Activated T-helper 1 cell treated with anti-CD3 and anti-CD28 coated beads, Interleukin-12 subunit alpha, Interleukin-12 subunit beta, Interleukin-2, Interleukin-4 antibody, amounts not matched to agents 30 ng/mL and 10 ng/mL and 1 ng/mL, durations not matched to agents 14 hours and 24 hours and 36 hours (primary cell): ENCODE results near the gene MALSU1. TPM values are rescaled to one million over a fixed set of nuclear protein-coding genes. Genes with fewer than 3 reads are reported as not detected.
A peak's percentile ranks its signal among the peaks of the same experiment; 100 is the strongest.
"Not testable (repeated sequence)": the region's sequence is repeated elsewhere in the genome, so short reads cannot be mapped to it uniquely, and the experiment has no call there.

Experiments
- DNase-seq: peaks from one replicate; pipeline ENCODE4 v3.0.0; 2021; ENCODE audit warnings: low spot score
- H3K27ac Mint-ChIP-seq: one replicate; pipeline ENCODE4 v1.8.0; 2021; ENCODE audit warnings: mild to moderate bottlenecking, mixed read lengths
- H3K27me3 Mint-ChIP-seq: one replicate; pipeline ENCODE4 v1.8.0; 2022; ENCODE audit warnings: mild to moderate bottlenecking, moderate library complexity, mixed read lengths; ENCODE audit not compliant: insufficient read depth
- H3K36me3 Mint-ChIP-seq: one replicate; pipeline ENCODE4 v1.8.0; 2021; ENCODE audit warnings: low read depth, mixed read lengths
- H3K4me1 Mint-ChIP-seq: one replicate; pipeline ENCODE4 v1.8.0; 2021; ENCODE audit warnings: low read depth, mixed read lengths
- H3K4me3 Mint-ChIP-seq: one replicate; pipeline ENCODE4 v1.8.0; 2021; ENCODE audit warnings: mild to moderate bottlenecking, moderate library complexity, mixed read lengths
- H3K9me3 Mint-ChIP-seq: one replicate; pipeline ENCODE4 v1.8.0; 2021; ENCODE audit warnings: mixed read lengths
- intact Hi-C: fragments of 100-400 bp; cut with micrococcal nuclease; formaldehyde crosslinking; loops from one replicate; pipeline ENCODE4 v1.15.1; 2024
- total RNA-seq: library from RNA; stranded (reverse); gene quantifications from 2 replicates; pipeline ENCODE4 v1.2.3, GENCODE V29; 2022

Gene MALSU1
- total RNA-seq, 1 donor from 2014 or later, result 92.3 TPM

GRCh38 chr7:23292623-23293022, 6.5 kb upstream of the MALSU1 start:
- no peak overlapping the region for H3K27ac Mint-ChIP-seq
- peaks cover 2% of the 10 kb centered on the region for H3K27me3 Mint-ChIP-seq
- no peaks in the 10 kb centered on the region for H3K9me3 Mint-ChIP-seq
- no peaks in the 10 kb centered on the region for H3K36me3 Mint-ChIP-seq
- peaks cover 6% of the 10 kb centered on the region for H3K4me1 Mint-ChIP-seq
- DNase-seq, result no peak
- intact Hi-C loops, result no loop called here
- H3K4me3 Mint-ChIP-seq, result no peak overlapping the region

DNA sequence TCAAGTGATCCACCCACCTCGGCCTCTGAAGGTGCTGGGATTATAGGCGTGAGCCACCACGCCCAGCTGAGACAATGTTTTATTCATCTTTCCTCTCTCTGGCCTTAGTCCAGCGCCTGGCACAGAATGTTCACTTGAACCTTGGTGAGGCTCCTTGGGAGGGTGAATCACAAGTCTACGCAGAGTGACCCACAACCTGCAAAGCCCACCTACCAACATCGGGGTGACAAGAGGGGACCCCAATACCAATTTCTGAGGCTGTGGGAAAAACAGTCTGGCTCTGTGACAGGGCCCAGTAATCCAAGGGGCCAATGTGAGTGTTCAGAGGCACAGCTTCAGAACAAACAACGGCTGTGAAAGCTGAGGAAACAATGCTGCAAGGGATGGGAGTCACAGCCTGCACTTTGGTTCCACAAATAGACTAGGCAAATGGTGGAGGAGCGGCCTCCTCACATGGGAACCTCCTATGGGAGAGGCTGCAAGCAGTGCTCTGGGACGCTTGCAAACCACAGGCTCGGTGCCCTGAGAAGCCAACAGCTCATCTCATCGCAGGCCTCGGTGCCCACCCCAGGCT, 5.6 kb upstream of the MALSU1 start:
- H3K27ac Mint-ChIP-seq, result no peak overlapping the region
- H3K27me3 Mint-ChIP-seq, result peaks cover 2% of the 10 kb centered on the region
- no peaks in the 10 kb centered on the region for H3K9me3 Mint-ChIP-seq
- intact Hi-C loops, result no loop called here
- no peak for DNase-seq
- peaks cover under 1% of the 10 kb centered on the region for H3K4me1 Mint-ChIP-seq
- H3K4me3 Mint-ChIP-seq, result no peak overlapping the region
- no peaks in the 10 kb centered on the region for H3K36me3 Mint-ChIP-seq

DNA sequence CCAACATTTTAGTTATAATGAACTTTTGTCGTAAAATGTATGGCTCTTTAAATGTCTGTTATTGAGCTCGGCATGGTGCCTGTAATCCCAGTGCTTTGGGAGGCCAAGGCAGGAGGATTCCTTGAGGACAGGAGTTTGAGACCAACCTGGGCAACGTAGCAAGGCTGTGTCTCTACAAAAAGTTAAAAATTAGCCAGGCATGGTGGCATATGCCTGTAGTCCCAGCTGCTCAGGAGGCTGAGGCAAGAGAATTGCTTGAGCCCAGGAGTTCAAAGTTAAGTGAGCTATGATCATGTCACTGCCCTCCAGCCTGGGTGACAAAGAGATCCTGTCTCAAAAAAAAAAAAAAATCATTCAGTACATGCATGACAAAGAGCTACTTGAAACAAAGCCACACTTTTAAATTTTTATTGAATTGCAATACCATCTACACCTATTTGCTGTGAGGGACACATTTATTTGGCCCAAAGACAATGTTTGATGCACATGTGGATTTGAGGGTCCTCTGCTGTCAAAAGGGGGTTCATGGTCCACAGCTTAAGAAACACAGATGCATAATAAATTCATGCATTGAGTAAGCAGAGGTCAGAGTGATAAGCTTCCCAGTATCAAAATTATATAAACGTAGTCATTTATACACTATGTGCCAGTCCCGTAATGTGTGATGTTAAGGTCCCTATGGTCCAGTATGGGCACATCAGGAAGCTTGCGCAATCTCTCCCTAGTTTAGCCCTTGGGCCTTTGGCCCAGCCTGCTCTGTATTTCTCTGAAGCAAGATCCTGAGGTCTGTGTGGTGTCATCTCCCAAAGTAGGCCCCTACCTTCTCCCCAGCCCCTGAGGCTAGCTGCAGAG, 4.4 kb upstream of the MALSU1 start:
- intact Hi-C loops, result no loop called here
- H3K36me3 Mint-ChIP-seq, result no peaks in the 10 kb centered on the region
- H3K9me3 Mint-ChIP-seq, result no peaks in the 10 kb centered on the region
- no peak overlapping the region for H3K27ac Mint-ChIP-seq
- no peak overlapping the region for H3K4me3 Mint-ChIP-seq
- H3K27me3 Mint-ChIP-seq, result peaks cover 4% of the 10 kb centered on the region
- no peak for DNase-seq
- H3K4me1 Mint-ChIP-seq, result peaks cover 7% of the 10 kb centered on the region

DNA sequence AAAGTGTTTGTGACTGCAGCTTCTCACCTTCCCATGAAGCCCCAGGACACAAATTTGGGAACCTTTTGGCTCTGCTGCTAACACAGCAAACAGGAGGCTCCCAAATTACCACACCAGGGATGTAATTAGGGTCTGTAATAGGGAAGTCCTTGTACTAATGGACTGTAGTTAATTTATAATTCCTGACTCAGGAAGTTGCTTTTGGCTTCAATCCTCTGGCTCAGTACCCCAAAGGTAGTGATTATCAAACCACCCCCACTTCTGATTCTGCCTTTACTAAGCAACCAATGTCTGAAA, 3.8 kb upstream of the MALSU1 start:
- Mint-ChIP-seq H3K27me3 (peaks cover 4% of the 10 kb centered on the region), H3K9me3 (no peaks in the 10 kb centered on the region), H3K4me1 (peaks cover 13% of the 10 kb centered on the region), H3K36me3 (peaks cover 1% of the 10 kb centered on the region), H3K4me3 (no peak overlapping the region), H3K27ac (no peak overlapping the region)
- no peak for DNase-seq
- intact Hi-C loops, result no loop called here

DNA sequence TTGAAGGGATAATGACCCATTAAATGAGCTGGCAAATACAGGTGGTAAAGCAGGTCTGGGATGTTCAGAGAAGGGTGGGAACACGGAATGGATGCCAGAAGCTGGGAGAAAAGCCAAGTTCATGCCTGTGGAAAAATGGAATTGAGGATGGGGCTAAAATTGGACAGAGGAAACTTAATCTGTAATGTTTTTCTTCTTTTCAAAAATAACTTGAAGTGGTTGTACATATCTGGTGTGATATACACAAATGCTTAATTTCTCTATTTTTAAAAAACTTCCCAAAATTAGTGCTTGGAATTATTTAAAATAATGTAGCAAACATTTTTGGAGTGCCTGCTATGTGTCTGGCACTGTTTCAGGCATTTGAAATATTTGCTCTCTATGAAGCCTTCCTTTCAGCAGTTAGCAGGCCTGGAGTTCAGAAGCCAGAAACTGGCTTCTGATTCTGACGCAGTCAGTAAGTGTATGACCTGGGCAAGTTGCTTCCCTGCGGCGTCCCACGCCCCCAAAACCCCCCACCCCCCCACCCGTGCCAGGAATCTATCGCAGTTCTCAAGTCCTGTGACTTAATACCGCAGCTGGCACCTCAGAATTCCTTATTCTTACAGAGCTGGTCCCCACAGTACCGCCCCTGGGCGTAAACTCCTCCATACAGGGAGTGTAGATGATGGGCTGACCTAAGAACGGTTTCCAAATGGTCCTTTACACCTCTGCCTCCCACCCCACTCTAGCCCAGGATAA, 828 bp upstream of the MALSU1 start:
- H3K27me3 Mint-ChIP-seq, result peaks cover 4% of the 10 kb centered on the region
- peak overlapping the region; percentile 88 for H3K27ac Mint-ChIP-seq
- intact Hi-C loops, result loop anchor here (2.0 kb wide), 1 partner anchor 48 kb away; no protein-coding TSS in a partner anchor
- H3K4me3 Mint-ChIP-seq, result peak overlapping the region; percentile 88
- no peaks in the 10 kb centered on the region for H3K9me3 Mint-ChIP-seq
- no peak for DNase-seq
- H3K36me3 Mint-ChIP-seq, result peaks cover 16% of the 10 kb centered on the region
- peaks cover 36% of the 10 kb centered on the region for H3K4me1 Mint-ChIP-seq

- Mint-ChIP-seq H3K4me3 (peak overlapping the region; percentile 88), H3K27me3 (peaks cover 4% of the 10 kb centered on the region), H3K27ac (peak overlapping the region; percentile 88), H3K36me3 (peaks cover 23% of the 10 kb centered on the region), H3K9me3 (no peaks in the 10 kb centered on the region), H3K4me1 (peaks cover 45% of the 10 kb centered on the region)
- intact Hi-C loops, result loop anchor here (1.0 to 2.0 kb wide), 10 partner anchors 23 to 1825 kb away; partner anchors contain the start of genes CYCS, KLHL7 and TRA2A
- no peak for DNase-seq
These were observed 696 bp downstream of the MALSU1 start for GRCh38 chr7:23299770-23300300.

DNA sequence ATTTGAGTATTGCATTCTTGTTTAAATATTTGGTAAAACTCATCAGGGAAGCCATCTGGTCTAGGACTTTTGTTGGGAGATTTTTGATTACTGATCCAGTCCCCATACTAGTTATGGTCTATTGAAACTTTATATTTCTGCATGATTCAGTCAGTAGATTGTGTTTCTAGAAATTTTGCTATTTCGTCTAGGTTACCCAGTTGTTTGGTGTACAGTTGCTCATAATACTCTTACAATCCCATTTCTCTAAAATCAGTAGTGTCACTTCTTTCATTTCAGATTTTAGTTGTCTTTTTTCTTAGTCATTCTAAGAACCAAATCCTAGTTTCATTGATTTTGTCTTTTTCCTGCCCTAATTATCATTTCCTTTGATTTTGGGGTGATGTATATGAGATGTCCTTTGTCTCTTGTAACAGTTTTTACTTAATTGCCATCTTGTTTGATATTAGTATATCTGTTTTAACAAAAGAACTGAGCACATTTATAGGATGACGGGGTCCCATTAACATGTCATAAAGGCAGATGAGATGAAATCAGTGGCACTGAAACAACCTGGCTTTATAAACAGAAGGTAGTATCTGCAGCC, 7.9 kb downstream of the MALSU1 start:
- Mint-ChIP-seq H3K4me1 (peaks cover 46% of the 10 kb centered on the region), H3K36me3 (peaks cover 55% of the 10 kb centered on the region), H3K27ac (no peak overlapping the region), H3K27me3 (no peaks in the 10 kb centered on the region), H3K4me3 (no peak overlapping the region), H3K9me3 (no peaks in the 10 kb centered on the region)
- intact Hi-C loops, result loop anchor here (2.0 kb wide), 1 partner anchor 50 kb away; no protein-coding TSS in a partner anchor
- no peak for DNase-seq

- Mint-ChIP-seq H3K27me3 (no peaks in the 10 kb centered on the region), H3K4me3 (no peak overlapping the region), H3K27ac (no peak overlapping the region), H3K9me3 (no peaks in the 10 kb centered on the region), H3K36me3 (peaks cover 45% of the 10 kb centered on the region), H3K4me1 (peaks cover 32% of the 10 kb centered on the region)
- intact Hi-C loops, result no loop called here
- DNase-seq, result no peak
These were observed 9.6 kb downstream of the MALSU1 start for GRCh38 chr7:23308754-23309153.

GRCh38 chr7:23312141-23312540, 13.0 kb downstream of the MALSU1 start:
- DNase-seq, H3K9me3 Mint-ChIP-seq, H3K4me1 Mint-ChIP-seq, H3K27me3 Mint-ChIP-seq, intact Hi-C loops, H3K27ac Mint-ChIP-seq, H3K4me3 Mint-ChIP-seq: not testable (repeated sequence)
- peaks cover 21% of the 10 kb centered on the region for H3K36me3 Mint-ChIP-seq

DNA sequence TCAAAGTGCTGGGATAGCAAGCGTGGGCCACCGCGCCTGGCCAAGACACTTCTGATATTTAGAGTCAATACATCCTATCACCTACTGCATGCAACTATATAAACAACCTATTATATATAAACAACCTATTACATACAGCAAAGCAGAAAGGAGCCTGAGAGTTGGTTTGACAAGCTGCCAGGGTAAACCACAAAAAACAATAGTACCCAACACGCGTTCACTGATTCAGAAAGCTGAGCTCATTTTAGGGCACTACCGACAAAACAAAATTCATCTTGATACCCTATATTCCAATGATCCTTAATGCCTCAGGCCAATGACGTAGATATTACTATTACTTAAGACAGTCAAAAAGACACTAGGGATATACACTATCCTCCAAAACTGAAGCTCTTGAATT, 16.2 kb downstream of the MALSU1 start:
- Mint-ChIP-seq H3K36me3 (peaks cover 5% of the 10 kb centered on the region), H3K27me3 (peaks cover 5% of the 10 kb centered on the region), H3K9me3 (no peaks in the 10 kb centered on the region), H3K4me1 (no peaks in the 10 kb centered on the region), H3K4me3 (no peak overlapping the region), H3K27ac (no peak overlapping the region)
- no peak for DNase-seq
- intact Hi-C loops, result no loop called here

DNA sequence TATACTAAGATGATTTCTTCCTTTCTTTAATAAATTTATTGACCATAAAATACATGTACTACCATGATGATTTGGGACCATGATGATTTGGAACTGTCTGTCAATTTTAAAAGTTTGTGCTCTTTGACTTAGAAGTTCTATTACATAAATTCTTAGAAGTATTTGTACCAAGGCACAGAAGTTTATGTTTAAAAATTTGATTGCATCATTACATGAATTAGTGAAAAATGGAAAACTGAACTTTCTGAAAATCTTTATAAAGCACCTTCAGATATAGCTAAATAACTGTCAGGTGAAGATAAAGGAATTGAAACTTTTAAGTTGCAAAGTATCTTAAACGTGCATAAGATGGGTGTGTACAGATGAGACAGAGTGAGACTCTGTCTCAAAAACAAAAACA, 32.0 kb downstream of the MALSU1 start:
- Mint-ChIP-seq H3K4me3 (no peak overlapping the region), H3K27me3 (peaks cover 15% of the 10 kb centered on the region), H3K4me1 (no peaks in the 10 kb centered on the region), H3K36me3 (peaks cover 1% of the 10 kb centered on the region), H3K9me3 (no peaks in the 10 kb centered on the region), H3K27ac (no peak overlapping the region)
- DNase-seq, result no peak
- intact Hi-C loops, result no loop called here

GRCh38 chr7:23332193-23332592, 33.1 kb downstream of the MALSU1 start:
- Mint-ChIP-seq H3K27ac (no peak overlapping the region), H3K36me3 (no peaks in the 10 kb centered on the region), H3K4me1 (no peaks in the 10 kb centered on the region), H3K27me3 (peaks cover 15% of the 10 kb centered on the region), H3K4me3 (no peak overlapping the region), H3K9me3 (no peaks in the 10 kb centered on the region)
- intact Hi-C loops, result no loop called here
- DNase-seq, result no peak
